Naive thymus-derived CD4-positive, alpha-beta T cell (primary cell): Measurements from ENCODE around the gene SERP2. TPM values are rescaled to one million over a fixed set of nuclear protein-coding genes. Genes with fewer than 3 reads are reported as not detected.

Experiments used
- ATAC-seq: fragments of 150-1000 bp; cut with Tn5 transposase; 2 replicates; pipeline ENCODE4 v1.10.0; 2021; ENCODE audit warnings: mild to moderate bottlenecking, moderate library complexity
- CTCF ChIA-PET: fragments of 350-600 bp; sonication (Branson Sonifier 250); formaldehyde crosslinking; loops from one replicate; lab custom pipeline; 2021; ENCODE audit warnings: antibody characterized with exemption; lab: Charles Lee
- POLR2A ChIA-PET: fragments of 350-600 bp; sonication (Branson Sonifier 250); formaldehyde crosslinking; loops from one replicate; lab custom pipeline; 2021; ENCODE audit warnings: antibody characterized with exemption, inconsistent platforms; lab: Charles Lee
- DNase-seq, 9 donors: peaks; one replicate each; pipeline versions ENCODE4 v3.0.0 to v3.0.0-alpha.2; 2020 to 2022; ENCODE audit warnings: mixed read lengths in 1 of 9
- H3K27ac ChIP-seq: one replicate; pipeline ENCODE4 v1.7.0; 2013; ENCODE audit warnings: mild to moderate bottlenecking, low read depth, low read length, moderate library complexity
- H3K27me3 ChIP-seq, 2 donors: one replicate each; pipeline ENCODE4 v1.7.0; 2013; ENCODE audit warnings: low read length in 2 of 2, mild to moderate bottlenecking in 2 of 2, moderate library complexity in 2 of 2; ENCODE audit not compliant: control insufficient read depth in 2 of 2, insufficient read depth in 2 of 2
- H3K36me3 ChIP-seq, 3 experiments: 1 replicate in 2 of 3; 2 replicates in 1 of 3; pipeline ENCODE4 v1.7.0; 2013; ENCODE audit warnings: low read length in 3 of 3, mild to moderate bottlenecking in 3 of 3, moderate library complexity in 1 of 3; ENCODE audit not compliant: insufficient read depth in 3 of 3, control insufficient read depth in 2 of 3
- H3K4me1 ChIP-seq, 2 donors: one replicate each; pipeline ENCODE4 v1.7.0; 2013; ENCODE audit warnings: low read length in 2 of 2, mild to moderate bottlenecking in 2 of 2, moderate library complexity in 1 of 2; ENCODE audit not compliant: control insufficient read depth in 2 of 2, insufficient read depth in 2 of 2
- H3K4me3 ChIP-seq: 2 replicates; pipeline ENCODE4 v1.7.0; 2013; ENCODE audit warnings: mild to moderate bottlenecking, low read length
- H3K9me3 ChIP-seq, 3 experiments: 1 replicate in 2 of 3; 2 replicates in 1 of 3; pipeline ENCODE4 v1.7.0; 2013; ENCODE audit warnings: low read length in 3 of 3; ENCODE audit not compliant: control insufficient read depth in 2 of 3
- H3K27ac Mint-ChIP-seq, 9 donors: one replicate each; pipeline ENCODE4 v1.8.0; 2020 to 2022; ENCODE audit warnings: mixed read lengths in 9 of 9, mild to moderate bottlenecking in 8 of 9, moderate library complexity in 5 of 9, inconsistent platforms in 2 of 9
- H3K27me3 Mint-ChIP-seq, 5 donors: one replicate each; pipeline ENCODE4 v1.8.0; 2021 to 2022; ENCODE audit warnings: mixed read lengths in 5 of 5, mild to moderate bottlenecking in 1 of 5
- H3K36me3 Mint-ChIP-seq, 5 donors: one replicate each; pipeline ENCODE4 v1.8.0; 2020 to 2022; ENCODE audit warnings: mixed read lengths in 5 of 5, mild to moderate bottlenecking in 3 of 5, inconsistent platforms in 1 of 5
- H3K4me1 Mint-ChIP-seq, 7 donors: one replicate each; pipeline ENCODE4 v1.8.0; 2020 to 2022; ENCODE audit warnings: mixed read lengths in 7 of 7, mild to moderate bottlenecking in 3 of 7, inconsistent platforms in 1 of 7
- H3K4me3 Mint-ChIP-seq, 10 donors: one replicate each; pipeline ENCODE4 v1.8.0; 2020 to 2022; ENCODE audit warnings: mild to moderate bottlenecking in 10 of 10, mixed read lengths in 10 of 10, moderate library complexity in 6 of 10, inconsistent platforms in 2 of 10
- H3K9me3 Mint-ChIP-seq, 11 donors: one replicate each; pipeline ENCODE4 v1.8.0; 2020 to 2022; ENCODE audit warnings: mixed read lengths in 11 of 11, mild to moderate bottlenecking in 4 of 11, inconsistent platforms in 1 of 11, moderate library complexity in 1 of 11
- intact Hi-C, 2 donors: fragments of 100-400 bp; cut with micrococcal nuclease; formaldehyde crosslinking; loops; one replicate each; pipeline ENCODE4 v1.15.1; 2023
- polyA plus RNA-seq, 2 donors: library from polyadenylated mRNA; unstranded; fragments of 300-500 nt; fragmentation: Illumina TruSeq; gene quantifications; one replicate each; pipeline ENCODE4 v1.2.3, GENCODE V29; 2021
- total RNA-seq, 6 experiments: library from RNA in 5 of 6; stranded (reverse) in 5 of 6; gene quantifications; 1 replicate in 5 of 6; 2 replicates in 1 of 6; pipeline ENCODE4 v1.2.3 and lab custom pipeline; 2021 to 2026

Gene SERP2
- total and polyA plus RNA-seq, 7 experiments from 2014 or later: 0.37 to 0.93 (median 0.58) TPM; not detected in 4

DNA sequence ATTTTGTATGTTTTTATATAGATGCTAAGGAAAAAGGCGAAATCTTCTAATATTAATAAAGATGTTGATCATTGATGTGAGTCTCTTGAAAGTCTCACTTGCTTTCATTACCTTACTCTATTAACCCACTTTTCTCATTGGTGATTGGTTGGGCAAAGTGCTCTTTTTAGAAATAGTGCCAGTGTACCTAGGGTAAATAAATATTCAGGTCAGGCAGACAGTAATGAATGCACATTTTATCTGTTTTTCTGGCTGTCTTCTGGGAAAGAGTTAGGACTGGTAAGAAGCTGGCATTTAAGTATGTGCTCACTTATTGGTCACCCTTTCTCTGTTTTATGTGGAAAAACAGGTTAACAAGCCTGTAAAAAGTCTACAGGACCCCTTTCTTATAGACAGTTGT, 11.2 kb downstream of the SERP2 start:
- ChIA-PET CTCF (no interaction called here), POLR2A (no interaction called here)
- H3K4me3 ChIP-seq: no peak overlapping the region
- peaks cover 0 to 2% (median 0%) of the 10 kb centered on the region in 7 donors for H3K4me1 Mint-ChIP-seq
- no peak overlapping the region for H3K4me3 Mint-ChIP-seq
- intact Hi-C loops: no loop called here
- H3K27ac Mint-ChIP-seq: no peak overlapping the region
- H3K36me3 ChIP-seq: no peaks in the 10 kb centered on the region
- ATAC-seq (no peak), DNase-seq (no peak)
- no peaks in the 10 kb centered on the region for H3K27me3 ChIP-seq
- H3K4me1 ChIP-seq: no peaks in the 10 kb centered on the region
- H3K27me3 Mint-ChIP-seq: peaks cover 0 to 3% (median 0%) of the 10 kb centered on the region in 5 donors
- no peaks in the 10 kb centered on the region for H3K36me3 Mint-ChIP-seq
- no peaks in the 10 kb centered on the region for H3K9me3 ChIP-seq
- peaks cover 0 to 3% (median 0%) of the 10 kb centered on the region in 11 donors for H3K9me3 Mint-ChIP-seq
- no peak overlapping the region for H3K27ac ChIP-seq

DNA sequence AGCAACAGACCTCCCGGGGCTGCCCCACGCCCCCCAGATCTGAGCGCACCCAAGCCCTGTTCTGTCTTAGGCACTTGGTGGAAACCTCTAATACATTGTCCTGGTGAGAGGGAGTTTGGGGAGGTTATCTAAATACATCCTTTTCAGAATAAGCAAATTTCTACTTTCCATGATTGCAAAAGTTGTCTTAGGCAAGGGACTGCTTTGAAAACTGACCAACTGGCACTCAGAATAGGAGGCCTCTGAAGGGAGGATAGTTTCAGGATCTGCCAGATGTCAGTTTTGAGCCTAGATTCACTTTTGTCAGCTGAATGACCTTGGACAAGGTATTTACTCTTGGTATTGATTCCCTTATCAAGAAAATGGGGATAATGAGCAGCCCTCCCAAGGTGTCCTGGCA, 11.8 kb downstream of the SERP2 start:
- CTCF ChIA-PET: no interaction called here
- no peak for ATAC-seq

DNA sequence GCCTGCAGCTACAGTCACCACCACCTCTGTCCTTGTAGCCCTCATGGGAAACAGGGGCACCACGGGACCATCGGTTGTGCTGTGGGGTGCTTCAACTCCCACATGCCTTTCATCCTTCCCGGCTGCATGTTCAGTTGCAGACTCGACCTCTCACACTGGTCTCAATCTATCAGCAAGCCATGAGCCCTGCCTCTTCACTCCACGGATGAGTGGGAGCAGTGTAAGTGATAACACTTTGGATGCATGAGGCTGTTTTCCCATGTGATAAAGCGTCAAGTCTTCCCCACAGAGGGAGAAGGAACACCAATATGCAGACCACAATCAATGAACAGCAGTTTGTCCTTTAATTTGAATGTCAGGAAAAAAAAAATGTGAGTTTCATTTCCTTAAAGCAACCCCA, 12.2 kb downstream of the SERP2 start:
- H3K27me3 Mint-ChIP-seq: peaks cover 0 to 8% (median 0%) of the 10 kb centered on the region in 5 donors
- intact Hi-C loops: no loop called here
- H3K9me3 Mint-ChIP-seq: peaks cover 0 to 3% (median 0%) of the 10 kb centered on the region in 11 donors
- ChIA-PET POLR2A (no interaction called here), CTCF (no interaction called here)
- Histone ChIP-seq H3K9me3 (no peaks in the 10 kb centered on the region), H3K27ac (no peak overlapping the region), H3K27me3 (no peaks in the 10 kb centered on the region), H3K36me3 (no peaks in the 10 kb centered on the region), H3K4me1 (no peaks in the 10 kb centered on the region), H3K4me3 (no peak overlapping the region)
- ATAC-seq (no peak), DNase-seq (no peak)
- no peak overlapping the region for H3K27ac Mint-ChIP-seq
- H3K4me1 Mint-ChIP-seq: peaks cover 0 to 2% (median 0%) of the 10 kb centered on the region in 7 donors
- no peaks in the 10 kb centered on the region for H3K36me3 Mint-ChIP-seq
- no peak overlapping the region for H3K4me3 Mint-ChIP-seq

More for the DNA sequence above, 11.8 kb downstream of the SERP2 start:
- POLR2A ChIA-PET: no interaction called here
- Histone ChIP-seq H3K27ac (no peak overlapping the region), H3K9me3 (no peaks in the 10 kb centered on the region), H3K36me3 (no peaks in the 10 kb centered on the region), H3K27me3 (no peaks in the 10 kb centered on the region), H3K4me1 (no peaks in the 10 kb centered on the region), H3K4me3 (no peak overlapping the region)
- intact Hi-C loops: no loop called here
- DNase-seq: no peak
- Mint-ChIP-seq H3K27me3 (peaks cover 0 to 3% (median 0%) of the 10 kb centered on the region in 5 donors), H3K27ac (no peak overlapping the region), H3K4me1 (peaks cover 0 to 2% (median 0%) of the 10 kb centered on the region in 7 donors), H3K4me3 (no peak overlapping the region), H3K9me3 (peaks cover 0 to 3% (median 0%) of the 10 kb centered on the region in 11 donors), H3K36me3 (no peaks in the 10 kb centered on the region)

DNA sequence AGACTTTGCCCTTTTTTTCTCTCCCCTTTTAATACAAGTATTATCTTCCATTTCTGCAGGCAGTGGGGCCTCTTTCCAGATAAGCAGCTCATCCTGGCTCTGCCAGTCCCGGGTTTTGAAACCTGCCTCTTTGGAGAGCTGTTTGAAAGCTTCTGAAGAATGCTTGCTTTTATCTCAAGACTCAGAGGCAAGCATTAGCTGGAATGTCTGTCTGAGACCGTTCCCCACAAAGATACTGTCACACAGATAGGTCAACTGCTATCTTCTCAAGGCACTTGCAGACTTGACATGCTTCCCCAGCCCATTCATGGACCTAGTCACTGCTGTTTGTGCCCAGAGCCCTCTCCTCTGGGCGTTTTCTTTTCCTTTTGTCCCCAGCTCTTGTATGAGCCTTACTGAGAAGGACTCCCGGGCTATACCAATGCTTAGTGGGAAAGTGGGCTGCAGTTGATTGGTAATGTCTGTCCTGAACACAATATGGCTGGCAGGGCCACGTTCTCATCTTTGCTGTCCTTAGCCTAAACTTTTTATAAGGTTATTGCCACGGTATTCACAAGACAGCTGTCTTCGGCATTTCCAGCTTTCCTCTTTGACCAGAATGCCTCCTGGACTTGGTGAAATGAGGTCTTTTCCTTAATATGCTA, 13.4 kb downstream of the SERP2 start:
- peaks cover 0 to 9% (median under 1%) of the 10 kb centered on the region in 5 donors for H3K27me3 Mint-ChIP-seq
- H3K36me3 ChIP-seq: no peaks in the 10 kb centered on the region
- H3K27me3 ChIP-seq: no peaks in the 10 kb centered on the region
- CTCF ChIA-PET: no interaction called here
- POLR2A ChIA-PET: no interaction called here
- H3K27ac Mint-ChIP-seq: peak overlapping the region in 1 of 9 donors; percentile 7
- no peaks in the 10 kb centered on the region for H3K9me3 ChIP-seq
- no peak overlapping the region for H3K27ac ChIP-seq
- no peak overlapping the region for H3K4me3 Mint-ChIP-seq
- intact Hi-C loops: no loop called here
- DNase-seq (no peak), ATAC-seq (no peak)
- H3K36me3 Mint-ChIP-seq: no peaks in the 10 kb centered on the region
- H3K4me1 Mint-ChIP-seq: peaks cover 0 to 2% (median 0%) of the 10 kb centered on the region in 7 donors
- peaks cover 0 to 3% (median 0%) of the 10 kb centered on the region in 11 donors for H3K9me3 Mint-ChIP-seq
- no peaks in the 10 kb centered on the region for H3K4me1 ChIP-seq
- H3K4me3 ChIP-seq: no peak overlapping the region

DNA sequence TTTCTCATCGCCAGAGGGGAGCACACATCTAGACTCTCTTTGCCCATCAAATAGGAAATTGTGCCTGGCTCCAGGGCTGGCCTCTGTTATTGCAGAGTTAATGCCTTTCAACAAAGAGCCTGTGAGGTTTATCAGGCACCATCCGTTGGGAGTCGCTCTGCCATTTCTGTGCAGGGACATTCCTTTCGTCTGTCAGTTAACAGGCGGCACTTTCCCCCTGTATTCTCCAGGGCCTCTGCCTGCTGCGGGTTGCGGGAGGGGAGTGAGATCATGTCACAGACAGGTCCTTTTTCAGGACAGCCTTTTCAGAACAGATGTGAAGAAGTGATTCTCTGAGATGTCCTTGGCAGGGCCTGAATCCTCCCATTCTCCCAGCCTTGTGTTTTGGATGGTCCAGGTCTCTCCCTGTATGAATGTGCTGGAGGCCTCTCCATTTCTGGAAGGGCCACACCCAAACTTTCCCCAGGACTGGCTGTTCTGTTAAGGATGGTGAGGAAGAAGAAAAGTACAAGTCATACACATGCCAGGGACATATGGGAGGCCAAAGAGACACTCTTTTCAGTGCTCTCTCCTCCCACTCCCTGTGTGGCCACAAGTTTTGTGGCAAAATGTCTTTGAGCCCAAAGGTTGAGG, 14.9 kb downstream of the SERP2 start:
- no peak overlapping the region for H3K4me3 Mint-ChIP-seq
- H3K27me3 Mint-ChIP-seq: peaks cover 0 to 7% (median 6%) of the 10 kb centered on the region in 5 donors
- H3K4me1 Mint-ChIP-seq: peaks cover 0 to 4% (median 0%) of the 10 kb centered on the region in 7 donors
- no peak for ATAC-seq
- ChIA-PET CTCF (no interaction called here), POLR2A (no interaction called here)
- no peaks in the 10 kb centered on the region for H3K9me3 ChIP-seq
- H3K27ac ChIP-seq: no peak overlapping the region
- H3K36me3 Mint-ChIP-seq: no peaks in the 10 kb centered on the region
- no peak for DNase-seq
- no peaks in the 10 kb centered on the region for H3K27me3 ChIP-seq
- no peaks in the 10 kb centered on the region for H3K9me3 Mint-ChIP-seq
- no peak overlapping the region for H3K27ac Mint-ChIP-seq
- no peaks in the 10 kb centered on the region for H3K36me3 ChIP-seq
- no peak overlapping the region for H3K4me3 ChIP-seq
- intact Hi-C loops: no loop called here
- H3K4me1 ChIP-seq: no peaks in the 10 kb centered on the region

DNA sequence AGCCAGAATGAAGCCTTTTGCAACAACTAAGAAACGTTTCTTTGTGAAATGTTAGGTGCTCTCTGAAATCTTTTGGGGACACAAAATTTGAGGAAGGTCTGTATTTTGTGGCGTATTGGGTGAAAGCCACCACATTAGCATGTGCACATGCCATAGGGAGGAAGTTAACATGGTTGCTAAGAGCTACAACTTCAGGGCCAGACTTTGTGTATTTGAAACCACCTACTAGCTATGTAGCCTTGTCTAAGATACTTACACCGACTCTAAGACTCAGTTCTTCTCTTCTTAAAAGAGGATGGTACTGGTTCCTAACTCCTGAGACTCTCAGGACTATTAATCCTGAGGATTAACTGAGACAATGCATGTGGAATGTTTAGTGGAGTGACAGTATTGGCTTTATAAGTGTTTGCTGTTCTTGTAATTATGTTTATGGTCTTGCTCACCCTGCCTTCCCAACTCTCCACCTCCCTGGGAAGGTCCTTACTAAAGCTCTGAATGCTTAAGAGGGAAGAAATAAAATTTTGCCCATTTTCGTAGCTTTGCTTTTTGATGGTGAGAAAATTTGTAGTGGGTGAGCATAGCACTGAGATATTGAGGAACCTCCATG, 15.5 kb downstream of the SERP2 start:
- no peaks in the 10 kb centered on the region for H3K36me3 ChIP-seq
- H3K27me3 Mint-ChIP-seq: peaks cover 0 to 7% (median 6%) of the 10 kb centered on the region in 5 donors
- DNase-seq (no peak), ATAC-seq (peak; percentile 52)
- H3K27me3 ChIP-seq: no peaks in the 10 kb centered on the region
- CTCF ChIA-PET: no interaction called here
- H3K9me3 ChIP-seq: no peaks in the 10 kb centered on the region
- H3K4me1 ChIP-seq: no peaks in the 10 kb centered on the region
- H3K4me3 Mint-ChIP-seq: no peak overlapping the region
- no peak overlapping the region for H3K4me3 ChIP-seq
- H3K27ac ChIP-seq: no peak overlapping the region
- H3K9me3 Mint-ChIP-seq: no peaks in the 10 kb centered on the region
- POLR2A ChIA-PET: no interaction called here
- no peak overlapping the region for H3K27ac Mint-ChIP-seq
- intact Hi-C loops: no loop called here
- peaks cover 0 to 4% (median 0%) of the 10 kb centered on the region in 7 donors for H3K4me1 Mint-ChIP-seq
- no peaks in the 10 kb centered on the region for H3K36me3 Mint-ChIP-seq
